Glomerular endothelial cell (primary cell): ENCODE results near the gene HSPA1A. TPM values are rescaled to one million over a fixed set of nuclear protein-coding genes. Genes with fewer than 3 reads are reported as not detected.
"Not testable (repeated sequence)": the region's sequence is repeated elsewhere in the genome, so short reads cannot be mapped to it uniquely, and the experiment has no call there.

Experiments
- DNase-seq: peaks from one replicate; pipeline ENCODE4 v3.0.0-alpha.2; 2011; ENCODE audit warnings: low read depth, low spot score; ENCODE audit errors: extremely low read depth
- total RNA-seq: library from RNA; depleted of rRNA; stranded (reverse); fragments of >200 nt; gene quantifications from 2 replicates; pipeline ENCODE4 v1.2.3, GENCODE V29; 2015

Gene HSPA1A
- total RNA-seq, 1 donor from 2014 or later: 140 TPM

GRCh38 chr6:31806470-31807272, 8.7 kb upstream of the HSPA1A start, which contains the start of gene LSM2:
LSM2 (minus strand) TSS chr6:31806966; CDS start chr6:31806757, 209 bp downstream.
- no peak for DNase-seq

GRCh38 chr6:31808599-31808998, 6.7 kb upstream of the HSPA1A start:
- DNase-seq: not testable (repeated sequence)

DNA sequence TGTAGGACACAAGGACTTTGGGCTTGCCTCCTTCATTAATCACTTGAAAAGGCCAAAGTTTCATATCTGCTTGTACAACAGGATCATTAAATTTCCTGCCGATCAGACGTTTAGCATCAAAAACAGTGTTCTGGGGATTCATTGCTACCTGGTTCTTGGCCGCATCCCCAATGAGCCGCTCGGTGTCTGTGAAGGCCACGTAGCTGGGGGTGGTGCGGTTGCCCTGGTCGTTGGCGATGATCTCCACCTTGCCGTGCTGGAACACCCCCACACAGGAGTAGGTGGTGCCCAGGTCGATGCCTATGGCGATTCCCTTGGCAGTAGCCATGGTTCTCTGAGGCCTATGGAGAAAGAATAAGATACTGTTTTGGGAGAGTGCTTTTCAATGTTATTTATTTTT, 3.7 kb upstream of the HSPA1A start:
- no peak for DNase-seq

GRCh38 chr6:31813465-31813849, 1.9 kb upstream of the HSPA1A start:
- DNase-seq: no peak

GRCh38 chr6:31814677-31815024, 692 bp upstream of the HSPA1A start:
- peak; percentile 91 for DNase-seq

DNA sequence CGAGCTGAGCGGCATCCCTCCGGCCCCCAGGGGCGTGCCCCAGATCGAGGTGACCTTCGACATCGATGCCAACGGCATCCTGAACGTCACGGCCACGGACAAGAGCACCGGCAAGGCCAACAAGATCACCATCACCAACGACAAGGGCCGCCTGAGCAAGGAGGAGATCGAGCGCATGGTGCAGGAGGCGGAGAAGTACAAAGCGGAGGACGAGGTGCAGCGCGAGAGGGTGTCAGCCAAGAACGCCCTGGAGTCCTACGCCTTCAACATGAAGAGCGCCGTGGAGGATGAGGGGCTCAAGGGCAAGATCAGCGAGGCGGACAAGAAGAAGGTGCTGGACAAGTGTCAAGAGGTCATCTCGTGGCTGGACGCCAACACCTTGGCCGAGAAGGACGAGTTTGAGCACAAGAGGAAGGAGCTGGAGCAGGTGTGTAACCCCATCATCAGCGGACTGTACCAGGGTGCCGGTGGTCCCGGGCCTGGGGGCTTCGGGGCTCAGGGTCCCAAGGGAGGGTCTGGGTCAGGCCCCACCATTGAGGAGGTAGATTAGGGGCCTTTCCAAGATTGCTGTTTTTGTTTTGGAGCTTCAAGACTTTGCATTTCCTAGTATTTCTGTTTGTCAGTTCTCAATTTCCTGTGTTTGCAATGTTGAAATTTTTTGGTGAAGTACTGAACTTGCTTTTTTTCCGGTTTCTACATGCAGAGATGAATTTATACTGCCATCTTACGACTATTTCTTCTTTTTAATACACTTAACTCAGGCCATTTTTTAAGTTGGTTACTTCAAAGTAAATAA, 2.0 kb downstream of the HSPA1A start:
- not testable (repeated sequence) for DNase-seq

- DNase-seq: not testable (repeated sequence)
Observed at GRCh38 chr6:31817929-31818511, 2.7 kb downstream of the HSPA1A start.

- DNase-seq: no peak
Observed at GRCh38 chr6:31819871-31820299, 4.5 kb downstream of the HSPA1A start.

- not testable (repeated sequence) for DNase-seq
Observed at GRCh38 chr6:31820399-31820798, 5.1 kb downstream of the HSPA1A start.

GRCh38 chr6:31821301-31822035, 6.1 kb downstream of the HSPA1A start:
- no peak for DNase-seq

DNA sequence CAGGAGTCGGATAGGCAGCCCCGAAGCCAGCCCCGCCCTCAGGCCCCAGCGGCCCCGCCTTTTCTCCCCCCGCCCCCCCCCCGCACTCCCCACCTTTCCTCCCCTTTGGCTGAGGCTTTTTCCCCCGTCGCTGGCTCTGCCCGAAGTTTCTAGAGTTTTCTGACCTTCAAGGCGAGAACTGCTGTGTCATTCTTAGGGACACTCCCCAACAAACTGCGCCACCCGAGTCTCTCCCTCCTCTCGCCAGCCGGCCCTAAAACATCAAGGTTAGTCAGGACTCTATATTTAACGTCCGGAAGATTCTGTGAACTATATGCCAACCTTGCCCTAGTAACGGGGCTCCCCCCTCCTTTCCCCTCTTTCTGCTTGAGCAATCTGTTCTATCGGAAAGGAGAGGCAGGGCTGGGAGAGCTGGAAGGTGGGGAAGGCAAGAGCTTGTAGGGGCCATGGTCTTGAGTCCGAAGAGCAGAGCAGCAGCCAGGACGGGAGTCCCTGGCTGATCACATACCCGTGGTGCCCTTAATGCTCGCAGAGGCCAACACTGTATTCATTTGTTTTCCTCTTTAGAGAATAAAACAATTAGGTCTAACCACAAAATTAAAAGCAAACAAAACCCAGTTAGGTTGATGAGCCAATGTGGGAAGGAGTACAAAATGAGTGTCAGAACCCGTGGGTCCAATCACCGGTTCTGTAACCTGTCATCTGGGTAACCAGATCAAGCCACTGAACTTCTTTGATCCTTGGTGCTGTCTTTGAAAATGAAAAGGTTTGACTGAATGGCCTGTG, 6.9 kb downstream of the HSPA1A start:
- no peak for DNase-seq

DNA sequence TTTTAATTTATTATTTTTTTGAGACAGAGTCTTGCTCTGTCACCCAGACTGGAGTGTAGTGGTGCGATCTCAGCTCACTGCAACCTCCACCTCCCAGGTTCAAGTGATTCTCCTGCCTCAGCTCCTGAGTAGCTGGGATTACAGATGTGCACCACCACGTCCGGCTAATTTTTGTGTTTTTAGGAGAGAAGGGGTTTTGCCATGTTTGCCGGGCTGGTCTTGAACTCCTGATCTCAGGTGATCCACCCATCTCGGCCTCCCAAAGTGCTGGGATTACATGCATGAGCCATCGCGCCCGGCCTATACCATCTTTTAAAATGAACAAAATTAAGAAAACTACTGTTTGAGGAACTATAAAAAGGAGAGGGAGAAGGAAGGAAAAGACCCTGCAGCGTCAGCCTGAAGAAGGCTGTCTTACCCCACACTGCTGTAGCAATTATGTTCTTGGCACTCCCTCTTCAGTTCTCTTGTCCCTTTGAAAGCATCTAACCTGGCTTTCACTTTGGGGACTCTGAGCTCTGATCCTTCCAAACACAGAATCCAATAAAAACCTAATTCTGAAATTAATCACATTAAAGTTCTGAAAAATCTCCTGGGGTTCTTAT, 8.4 kb downstream of the HSPA1A start:
- DNase-seq: not testable (repeated sequence)

DNA sequence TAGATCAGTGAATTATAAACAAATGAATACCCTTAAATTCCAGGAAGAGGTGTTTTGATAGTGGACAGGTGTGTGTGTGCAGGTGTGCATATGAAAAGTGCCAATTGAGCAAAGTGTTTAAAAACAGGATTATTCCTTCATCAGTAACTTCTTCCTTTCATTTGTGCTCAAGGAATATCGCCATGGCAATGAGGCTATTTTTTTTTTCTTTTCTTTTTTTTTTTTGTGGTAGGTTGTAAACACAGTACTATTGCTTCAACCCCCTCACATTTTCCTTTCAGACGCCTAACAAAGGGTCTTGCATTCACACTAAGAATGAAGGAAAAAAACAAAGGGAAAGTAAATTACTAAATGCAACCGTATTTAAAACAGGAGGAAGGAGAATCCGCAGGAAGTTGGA, 10.2 kb downstream of the HSPA1A start:
- DNase-seq: no peak

DNA sequence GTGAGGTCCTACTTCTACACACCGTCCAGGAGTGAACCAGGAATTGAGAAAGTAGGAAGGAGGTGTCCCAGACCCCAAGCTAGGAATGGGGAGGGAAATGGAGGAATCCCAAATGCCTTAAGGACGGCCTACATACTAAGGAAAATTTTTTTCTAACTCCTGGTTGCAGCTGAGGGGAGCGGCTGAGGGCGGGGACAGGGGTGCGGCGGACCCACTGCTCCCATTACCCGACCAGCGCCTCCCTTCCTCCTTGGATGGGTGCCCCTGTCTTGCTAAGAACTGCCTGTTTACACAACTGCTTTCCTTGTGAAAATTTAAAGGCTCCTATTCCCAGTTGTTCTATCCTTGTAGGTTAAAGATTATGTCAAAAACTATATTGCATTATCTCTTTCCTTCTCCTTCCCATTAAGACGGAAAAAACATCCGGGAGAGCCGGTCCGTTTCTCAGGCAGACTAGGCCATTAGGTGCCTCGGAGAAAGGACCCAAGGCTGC, 11.5 kb downstream of the HSPA1A start:
- DNase-seq: no peak

GRCh38 chr6:31827286-31828079, 12.1 kb downstream of the HSPA1A start, which contains the start of gene HSPA1B:
HSPA1B (plus strand) TSS chr6:31827738; CDS start chr6:31827951, 213 bp downstream.
- peak; percentile 97 for DNase-seq

- DNase-seq: no peak
Observed at GRCh38 chr6:31829633-31830283, 14.4 kb downstream of the HSPA1A start.

DNA sequence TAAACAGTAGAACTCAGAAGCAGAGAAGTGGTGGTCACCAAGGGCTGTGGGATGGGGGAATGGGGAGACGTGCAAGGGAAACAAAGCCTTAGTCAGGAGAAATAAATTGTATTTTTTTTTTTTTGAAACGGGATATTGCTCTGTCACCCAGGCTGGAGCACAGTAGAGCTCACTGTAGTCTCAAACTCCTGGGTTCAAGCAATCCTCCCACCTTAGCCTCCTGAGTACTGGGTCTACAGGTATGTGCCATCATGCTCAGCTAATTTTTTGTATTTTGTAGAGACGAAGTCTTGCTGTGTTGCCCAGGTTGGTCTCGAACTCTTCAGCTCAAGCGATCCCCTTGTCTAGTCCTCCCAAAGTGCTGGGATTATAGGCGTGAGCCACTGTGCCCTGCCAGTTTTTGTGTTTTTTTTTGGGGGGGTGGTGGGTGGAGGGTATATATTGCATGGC, 15.6 kb downstream of the HSPA1A start:
- no peak for DNase-seq
